Measurements from ENCODE around the gene CLN3.
"Not testable (repeated sequence)": the region's sequence is repeated elsewhere in the genome, so short reads cannot be mapped to it uniquely, and the experiment has no call there.

The CLN3 gene

GRCh38 chr16:28495795-28496749 is 4.2 kb upstream of the CLN3 start:
- intact Hi-C loops (cut with DNase I), result loop anchor here (10.0 kb wide), 1 partner anchor 59 kb away; the partner anchor contains the start of gene SGF29
- peak in 1 of 10 donors; percentile 68 for DNase-seq

- peak in 1 of 10 donors; percentile 52 for DNase-seq
- intact Hi-C loops (cut with DNase I), result loop anchor here (10.0 kb wide), 1 partner anchor 60 kb away; the partner anchor contains the start of gene SGF29
These were observed 3.4 kb upstream of the CLN3 start for GRCh38 chr16:28495098-28495793.

- peak in 2 of 10 donors; percentile 8 to 75 for DNase-seq
- intact Hi-C loops (cut with DNase I), result loop anchor here (10.0 kb wide), 1 partner anchor 61 kb away; the partner anchor contains the start of gene SGF29
These were observed 2.4 kb upstream of the CLN3 start, which contains the start of gene APOBR for GRCh38 chr16:28494121-28494851. APOBR (plus strand) TSS chr16:28494643; CDS start chr16:28494682, 39 bp downstream.

GRCh38 chr16:28492511-28492910 is 637 bp upstream of the CLN3 start:
- peak in 1 of 10 donors; percentile 59 for DNase-seq
- intact Hi-C loops (cut with DNase I), result loop anchor here (10.0 kb wide), 1 partner anchor 62 kb away; the partner anchor contains the start of gene SGF29

- intact Hi-C loops (cut with DNase I), result loop anchor here (10.0 kb wide), 1 partner anchor 63 kb away; the partner anchor contains the start of gene SGF29
- DNase-seq, result peak in 7 of 10 donors; percentile 12 to 89 (median 21)
These were observed 474 bp downstream of the CLN3 start for GRCh38 chr16:28491230-28491969.

GRCh38 chr16:28486266-28486665 is 5.6 kb downstream of the CLN3 start:
- DNase-seq, result peak in 3 of 10 donors; percentile 2 to 62 (median 60)
- intact Hi-C loops (cut with DNase I), result no loop called here

GRCh38 chr16:28483361-28483760 is 8.5 kb downstream of the CLN3 start:
- intact Hi-C loops (cut with DNase I), result not testable (repeated sequence)
- peak in 2 of 10 donors; percentile 31 to 42 for DNase-seq

GRCh38 chr16:28482026-28482425 is 9.8 kb downstream of the CLN3 start:
- intact Hi-C loops (cut with DNase I), result no loop called here
- peak in 2 of 10 donors; percentile 55 to 73 for DNase-seq

GRCh38 chr16:28478506-28479180 is 13.2 kb downstream of the CLN3 start:
- DNase-seq, result peak in 2 of 10 donors; percentile 35 to 43
- intact Hi-C loops (cut with DNase I), result no loop called here

GRCh38 chr16:28477311-28477920 is 14.5 kb downstream of the CLN3 start:
- peak in 4 of 10 donors; percentile 6 to 61 (median 49) for DNase-seq

GRCh38 chr16:28475221-28475620 is 16.7 kb downstream of the CLN3 start:
- intact Hi-C loops (cut with DNase I), result no loop called here
- DNase-seq, result no peak

More at GRCh38 chr16:28477311-28477920, 14.5 kb downstream of the CLN3 start:
- intact Hi-C loops (cut with DNase I), result no loop called here

GRCh38 chr16:28473714-28474265 is 18.1 kb downstream of the CLN3 start:
- DNase-seq, result peak in 2 of 10 donors; percentile 25 to 26
- intact Hi-C loops (cut with DNase I), result no loop called here

- DNase-seq; intact Hi-C loops (cut with DNase I): not testable (repeated sequence)
These were observed 44.8 kb downstream of the CLN3 start for GRCh38 chr16:28447081-28447480.

- intact Hi-C loops (cut with DNase I), result not testable (repeated sequence)
These were observed 45.5 kb downstream of the CLN3 start for GRCh38 chr16:28446388-28446787.

GRCh38 chr16:28443943-28444342 is 47.9 kb downstream of the CLN3 start:
- intact Hi-C loops (cut with DNase I), result not testable (repeated sequence)
- DNase-seq, result peak in 2 of 10 donors; percentile 6 to 16

More at GRCh38 chr16:28446388-28446787, 45.5 kb downstream of the CLN3 start:
- not testable (repeated sequence) for DNase-seq

- peak in 1 of 10 donors; percentile 9 for DNase-seq
- intact Hi-C loops (cut with DNase I), result not testable (repeated sequence)
These were observed 53.0 kb downstream of the CLN3 start for GRCh38 chr16:28438899-28439298.

GRCh38 chr16:28435340-28435739 is 56.5 kb downstream of the CLN3 start:
- peak in 3 of 10 donors; percentile 34 to 46 (median 42) for DNase-seq
- intact Hi-C loops (cut with DNase I), result not testable (repeated sequence)

All from posterior cingulate gyrus (tissue), 11 donors.